Raji (cell line): ENCODE results near the gene CARM1.
A peak's percentile ranks its signal among the peaks of the same experiment; 100 is the strongest.

Source experiments
- POLR2A ChIP-seq: IDR thresholded peaks from 2 replicates; pipeline ENCODE4 v1.6.1; 2011; ENCODE audit warnings: low read depth, low read length, control low read depth; ENCODE audit not compliant: insufficient read depth

The CARM1 gene

GRCh38 chr19:10923260-10924112, 52.1 kb downstream of the CARM1 start:
- no peak for TF ChIP-seq POLR2A

- no peak for TF ChIP-seq POLR2A
These were observed 53.2 kb downstream of the CARM1 start for GRCh38 chr19:10924597-10924996.

GRCh38 chr19:10927730-10928562, 56.6 kb downstream of the CARM1 start:
- TF ChIP-seq POLR2A: no peak

- peak; percentile 56 for TF ChIP-seq POLR2A
These were observed 57.4 kb downstream of the CARM1 start, which contains the start of the genes TIMM29 and YIPF2 for GRCh38 chr19:10928563-10929401. TSS of gene TIMM29 (plus strand) at chr19:10928811. CDS start at chr19:10928823, 12 bp downstream. TSS of gene YIPF2 (minus strand) at chr19:10928639. CDS start at chr19:10928410, 229 bp downstream.

- TF ChIP-seq POLR2A: no peak
These were observed 58.0 kb downstream of the CARM1 start for GRCh38 chr19:10929402-10929794.

- no peak for TF ChIP-seq POLR2A
These were observed 64.2 kb downstream of the CARM1 start for GRCh38 chr19:10935371-10936059.

GRCh38 chr19:10936661-10937084, 65.3 kb downstream of the CARM1 start:
- no peak for TF ChIP-seq POLR2A

GRCh38 chr19:10945264-10945663, 73.9 kb downstream of the CARM1 start:
- no peak for TF ChIP-seq POLR2A

- TF ChIP-seq POLR2A: no peak
These were observed 75.8 kb downstream of the CARM1 start for GRCh38 chr19:10946958-10947657.

- TF ChIP-seq POLR2A: no peak
These were observed 81.5 kb downstream of the CARM1 start for GRCh38 chr19:10952809-10953208.

GRCh38 chr19:10960314-10961072, 89.1 kb downstream of the CARM1 start, which contains the start of gene SMARCA4:
TSS of gene SMARCA4 (plus strand) at chr19:10961030. CDS start at chr19:10984152, 23,122 bp downstream.
- peak; percentile 95 for TF ChIP-seq POLR2A

- TF ChIP-seq POLR2A: no peak; the same call in 1 of the 2 replicates
These were observed 89.9 kb downstream of the CARM1 start for GRCh38 chr19:10961073-10961860.
